HG03039 (cell line): ENCODE measurements around the gene PRUNE2.
"Not testable (repeated sequence)": the region's sequence is repeated elsewhere in the genome, so short reads cannot be mapped to it uniquely, and the experiment has no call there.

Experiments used
- ATAC-seq: cut with Tn5 transposase; IDR thresholded peaks from one replicate; pipeline ENCODE4 v1.9.1; 2021; ENCODE audit warnings: mild to moderate bottlenecking, moderate library complexity; ENCODE audit not compliant: unreplicated experiment

The PRUNE2 gene

DNA sequence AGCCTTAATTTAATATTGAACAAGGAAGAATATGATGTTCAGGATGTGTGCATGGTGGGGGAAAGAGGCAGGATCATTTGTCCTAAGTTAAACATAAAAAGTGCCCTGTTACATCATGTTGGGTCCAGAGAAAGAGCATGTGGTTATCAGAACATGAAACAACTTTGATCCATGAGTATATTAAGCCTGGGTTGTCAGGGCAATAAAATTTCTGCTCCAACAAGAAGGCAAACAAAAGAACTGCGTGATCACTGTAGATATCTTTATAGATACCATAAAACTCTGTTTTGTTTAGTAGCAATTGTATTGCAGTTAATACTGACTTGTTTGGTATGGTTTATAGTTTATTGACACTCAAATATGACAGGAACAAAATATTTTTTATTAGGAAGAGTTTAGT, 106.4 kb downstream of the PRUNE2 start:
- no peak for ATAC-seq

DNA sequence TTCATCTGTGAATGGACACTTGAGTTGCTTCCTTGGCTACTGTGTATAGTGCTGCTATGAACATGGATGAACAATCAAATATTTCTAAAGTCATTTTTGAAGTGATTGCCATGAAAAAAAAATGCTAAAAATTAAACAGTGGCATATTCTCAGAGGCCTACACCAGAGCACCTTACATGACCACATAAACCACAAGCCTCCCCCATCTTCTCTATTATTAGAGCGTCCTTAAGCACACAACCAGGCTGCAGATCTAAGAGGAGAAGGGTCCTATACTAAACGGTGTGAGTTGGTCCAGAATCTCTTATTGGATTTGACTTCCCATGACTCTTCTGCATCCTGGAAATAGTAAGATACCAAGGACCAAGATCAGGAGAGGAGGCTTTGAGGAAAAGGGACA, 107.4 kb downstream of the PRUNE2 start:
- no peak for ATAC-seq

DNA sequence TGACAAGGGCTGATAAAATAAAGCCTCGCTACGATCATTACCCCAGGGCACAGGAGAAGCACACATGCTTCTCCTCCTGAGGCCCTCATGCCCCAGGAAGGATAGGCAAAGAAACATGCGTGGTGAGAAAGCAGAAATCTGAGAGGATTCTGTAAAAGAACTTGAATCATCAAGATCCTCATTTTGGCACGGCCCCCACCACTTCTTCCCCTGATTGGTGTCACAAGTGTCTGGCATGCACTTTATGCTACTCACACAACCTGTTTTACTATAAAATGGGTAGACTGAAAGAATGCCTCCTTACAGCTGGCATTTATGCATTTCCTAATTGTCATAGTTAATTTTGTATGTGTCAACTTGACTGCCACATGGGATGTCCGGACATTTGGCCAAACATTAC, 109.6 kb downstream of the PRUNE2 start:
- ATAC-seq = no peak

GRCh38 chr9:76793784-76794431, 112.0 kb downstream of the PRUNE2 start:
- no peak for ATAC-seq

GRCh38 chr9:76789840-76790239, 116.1 kb downstream of the PRUNE2 start:
- no peak for ATAC-seq

- no peak for ATAC-seq
These were observed 118.2 kb downstream of the PRUNE2 start for GRCh38 chr9:76787677-76788076.

GRCh38 chr9:76785501-76785900, 120.4 kb downstream of the PRUNE2 start:
- ATAC-seq = no peak

DNA sequence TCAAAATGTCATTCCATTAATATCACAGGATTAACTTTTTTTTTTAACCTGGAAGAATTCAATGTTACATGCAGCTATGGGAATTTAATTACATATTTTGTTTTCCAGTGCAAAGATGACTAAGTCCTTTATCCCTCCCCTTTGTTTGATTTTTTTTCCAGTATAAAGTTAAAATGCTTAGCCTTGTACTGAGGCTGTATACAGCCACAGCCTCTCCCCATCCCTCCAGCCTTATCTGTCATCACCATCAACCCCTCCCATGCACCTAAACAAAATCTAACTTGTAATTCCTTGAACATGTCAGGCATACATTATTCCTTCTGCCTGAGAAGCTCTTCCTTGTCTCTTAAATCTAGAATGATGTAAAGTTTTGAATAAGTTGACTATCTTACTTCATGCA, 121.0 kb downstream of the PRUNE2 start:
- no peak for ATAC-seq

GRCh38 chr9:76772686-76773445, 133.0 kb downstream of the PRUNE2 start:
- no peak for ATAC-seq

GRCh38 chr9:76766126-76766525, 139.8 kb downstream of the PRUNE2 start:
- no peak for ATAC-seq

DNA sequence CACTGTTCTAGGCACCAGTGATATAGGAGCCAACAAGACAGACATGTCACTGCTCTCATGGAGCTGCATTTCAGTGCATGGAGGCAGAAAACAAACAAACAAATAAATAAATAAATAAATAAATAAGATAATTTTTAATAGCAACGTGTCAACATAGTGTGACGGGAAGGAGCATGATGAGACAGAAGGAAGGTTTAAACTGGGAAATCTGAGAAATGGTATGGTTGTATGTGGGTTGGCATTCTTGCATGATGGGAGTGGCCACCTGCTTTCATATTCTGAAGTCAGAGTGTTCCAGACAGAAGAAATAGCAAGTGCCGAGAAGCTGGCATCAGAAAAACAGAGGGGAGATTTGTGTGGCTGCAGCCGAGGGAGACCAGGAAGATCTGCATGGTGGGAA, 141.8 kb downstream of the PRUNE2 start, which contains the start of gene PCA3:
Gene PCA3 (plus strand): TSS at position 301 of the 400 bp plus-strand sequence.
- no peak for ATAC-seq

DNA sequence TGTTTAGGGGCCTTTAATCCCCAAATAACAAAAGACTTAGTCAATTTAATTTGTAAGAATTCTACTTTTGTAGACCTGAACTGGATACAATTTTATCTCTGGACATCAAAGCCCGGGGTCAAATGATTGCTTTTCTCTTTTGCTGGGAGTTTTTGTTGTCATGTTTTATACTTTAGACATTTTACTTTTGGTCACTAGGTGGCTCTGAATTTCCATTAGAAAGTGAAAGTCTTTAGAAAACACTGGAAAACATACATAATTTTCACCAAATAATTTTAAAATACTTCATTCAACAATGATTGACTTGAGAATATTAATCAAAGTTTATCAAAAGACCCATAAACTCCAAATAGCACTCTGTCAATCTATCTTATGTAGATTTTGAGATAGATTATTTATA, 144.5 kb downstream of the PRUNE2 start:
- no peak for ATAC-seq

DNA sequence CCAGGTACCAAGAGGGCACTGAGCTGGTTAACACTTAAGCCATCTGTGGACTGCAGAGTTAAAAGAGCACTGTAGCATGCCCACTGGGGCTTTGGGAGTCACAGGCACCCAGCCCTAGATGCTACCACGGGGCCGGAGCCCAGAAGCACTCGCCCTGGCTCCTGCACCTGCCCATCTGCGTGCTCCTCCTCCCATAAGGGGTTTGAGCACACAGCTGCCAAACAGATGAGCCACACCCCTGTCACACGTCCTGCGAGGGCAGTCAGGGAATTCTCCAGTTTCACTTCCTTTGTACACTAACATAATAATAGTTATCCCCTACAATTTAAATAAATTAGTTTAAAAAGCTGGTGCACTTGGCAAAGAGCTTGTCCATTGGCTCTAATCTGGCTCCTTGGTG, 146.2 kb downstream of the PRUNE2 start:
- no peak for ATAC-seq

DNA sequence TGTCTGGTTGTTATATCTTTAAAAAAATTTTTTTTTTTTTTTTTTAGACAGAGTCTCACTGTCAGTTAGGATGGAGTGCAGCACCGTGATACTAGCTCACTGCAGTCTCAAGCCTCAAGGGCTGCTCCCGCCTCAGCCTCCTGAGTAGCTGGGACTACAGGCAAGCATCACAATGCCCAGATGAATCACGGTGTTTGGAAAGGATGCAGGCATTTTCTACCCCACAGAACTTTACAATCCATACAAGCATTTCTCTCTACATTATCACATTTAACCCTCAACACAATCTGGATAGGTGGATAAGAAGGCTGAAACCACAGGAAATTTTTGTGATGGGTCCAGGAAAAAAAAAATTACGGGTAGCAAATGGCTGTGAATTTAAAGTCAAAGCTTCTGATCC, 147.4 kb downstream of the PRUNE2 start:
- ATAC-seq = no peak

GRCh38 chr9:76756941-76757673, 148.8 kb downstream of the PRUNE2 start:
- peak; percentile 38 for ATAC-seq

- ATAC-seq = no peak
These were observed 149.7 kb downstream of the PRUNE2 start for GRCh38 chr9:76756268-76756640.

DNA sequence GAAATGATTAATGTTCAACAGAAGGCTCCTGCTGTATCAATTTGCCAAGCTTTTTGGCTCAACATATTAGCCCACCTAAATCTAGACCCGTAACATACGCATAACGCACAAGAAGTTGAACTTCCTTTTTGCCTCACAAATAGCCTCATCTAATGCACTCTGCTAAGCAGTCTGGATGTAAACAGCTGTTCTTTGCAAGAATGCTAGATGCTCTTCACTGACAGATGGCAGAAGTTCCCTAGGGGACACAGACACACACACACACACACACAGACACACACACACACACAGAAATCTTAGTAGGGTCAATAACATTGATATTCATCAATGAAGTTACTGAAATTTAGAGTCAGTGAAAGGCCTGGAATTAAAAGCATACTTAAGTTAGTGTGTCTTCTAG, 154.9 kb downstream of the PRUNE2 start:
- no peak for ATAC-seq

- ATAC-seq = no peak
These were observed 161.6 kb downstream of the PRUNE2 start for GRCh38 chr9:76744336-76744735.

- no peak for ATAC-seq
These were observed 162.0 kb downstream of the PRUNE2 start for GRCh38 chr9:76743931-76744330.

- not testable (repeated sequence) for ATAC-seq
These were observed 163.0 kb downstream of the PRUNE2 start for GRCh38 chr9:76742890-76743289.

DNA sequence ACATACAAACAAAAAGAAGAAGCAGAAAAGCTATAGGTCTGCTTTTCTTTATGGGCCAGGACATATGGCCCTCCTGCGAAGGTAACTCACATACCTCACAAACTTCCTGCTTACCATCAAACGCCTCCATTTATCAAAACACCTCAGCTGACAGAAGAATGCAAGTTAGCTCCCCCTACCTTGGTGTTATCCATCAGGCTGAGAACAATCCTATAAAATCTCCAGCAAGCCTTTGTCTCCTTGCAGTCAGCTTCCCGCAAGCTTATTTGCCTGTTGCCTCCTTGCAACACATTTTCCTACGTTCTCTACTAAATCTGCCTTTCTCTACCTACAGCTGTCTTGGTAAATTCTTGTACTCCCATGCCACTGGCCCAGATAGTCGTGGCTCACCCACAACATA, 164.4 kb downstream of the PRUNE2 start:
- ATAC-seq = no peak

DNA sequence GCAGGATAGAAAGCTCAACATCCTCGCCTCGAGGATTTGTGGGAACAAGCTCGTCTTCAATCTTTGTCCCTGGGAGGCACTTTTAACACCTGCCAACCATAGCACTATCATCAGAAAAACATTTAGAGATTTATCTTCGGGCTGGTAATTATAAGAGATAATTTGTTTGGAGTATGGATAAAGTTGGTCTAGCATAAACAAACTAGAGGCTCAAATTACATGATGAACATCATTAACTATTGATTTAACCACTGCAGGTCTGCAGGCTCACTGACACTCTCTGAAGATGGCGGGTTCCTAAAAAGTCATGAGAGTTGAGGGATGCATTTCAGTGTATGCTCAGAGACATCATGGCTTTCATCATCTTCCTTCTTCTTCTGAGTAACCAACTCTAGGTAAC, 167.5 kb downstream of the PRUNE2 start:
- ATAC-seq = no peak
